GM18909 (cell line): ENCODE data around the gene HAGH.

Experiments used
- ATAC-seq: cut with Tn5 transposase; IDR thresholded peaks from one replicate; pipeline ENCODE4 v1.9.1; 2021; ENCODE audit warnings: mild to moderate bottlenecking; ENCODE audit not compliant: unreplicated experiment, poor library complexity

HAGH gene

DNA sequence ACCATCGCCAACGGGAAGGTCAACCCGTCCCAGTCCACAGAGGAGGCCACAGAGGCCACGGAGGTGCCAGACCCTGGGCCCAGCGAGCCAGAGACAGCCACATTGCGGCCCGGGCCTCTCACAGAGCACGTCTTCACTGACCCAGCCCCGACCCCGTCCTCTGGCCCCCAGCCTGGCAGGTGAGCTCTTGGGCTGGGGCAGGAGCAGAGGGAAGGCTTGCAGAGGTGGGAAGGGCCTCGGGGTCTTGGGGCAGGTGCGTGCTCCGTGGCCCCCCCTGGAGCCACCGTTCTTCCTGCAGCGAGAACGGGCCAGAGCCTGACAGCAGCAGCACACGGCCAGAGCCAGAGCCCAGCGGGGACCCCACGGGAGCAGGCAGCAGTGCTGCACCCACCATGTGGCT is 60.4 kb downstream of the HAGH start:
- no peak for ATAC-seq

DNA sequence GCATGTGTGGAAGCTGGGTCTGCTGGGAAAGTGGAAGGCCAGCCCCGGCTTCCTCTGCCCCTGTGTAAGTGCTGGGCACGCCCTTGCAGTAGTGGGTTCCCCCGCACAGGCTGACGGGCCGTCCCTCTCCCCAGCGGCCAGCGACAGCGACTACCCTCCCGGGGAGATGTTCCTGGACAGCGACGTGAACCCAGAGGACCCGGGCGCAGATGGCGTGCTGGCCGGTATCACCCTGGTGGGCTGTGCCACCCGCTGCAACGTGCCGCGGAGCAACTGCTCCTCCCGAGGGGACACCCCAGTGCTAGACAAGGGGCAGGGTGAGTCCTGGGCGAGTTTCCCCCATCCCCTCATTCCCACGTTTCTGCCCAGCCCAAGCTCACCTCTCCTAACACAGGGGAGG is 60.8 kb downstream of the HAGH start:
- no peak for ATAC-seq

GRCh38 chr16:1764971-1765370 is 61.7 kb downstream of the HAGH start:
- ATAC-seq, result no peak

DNA sequence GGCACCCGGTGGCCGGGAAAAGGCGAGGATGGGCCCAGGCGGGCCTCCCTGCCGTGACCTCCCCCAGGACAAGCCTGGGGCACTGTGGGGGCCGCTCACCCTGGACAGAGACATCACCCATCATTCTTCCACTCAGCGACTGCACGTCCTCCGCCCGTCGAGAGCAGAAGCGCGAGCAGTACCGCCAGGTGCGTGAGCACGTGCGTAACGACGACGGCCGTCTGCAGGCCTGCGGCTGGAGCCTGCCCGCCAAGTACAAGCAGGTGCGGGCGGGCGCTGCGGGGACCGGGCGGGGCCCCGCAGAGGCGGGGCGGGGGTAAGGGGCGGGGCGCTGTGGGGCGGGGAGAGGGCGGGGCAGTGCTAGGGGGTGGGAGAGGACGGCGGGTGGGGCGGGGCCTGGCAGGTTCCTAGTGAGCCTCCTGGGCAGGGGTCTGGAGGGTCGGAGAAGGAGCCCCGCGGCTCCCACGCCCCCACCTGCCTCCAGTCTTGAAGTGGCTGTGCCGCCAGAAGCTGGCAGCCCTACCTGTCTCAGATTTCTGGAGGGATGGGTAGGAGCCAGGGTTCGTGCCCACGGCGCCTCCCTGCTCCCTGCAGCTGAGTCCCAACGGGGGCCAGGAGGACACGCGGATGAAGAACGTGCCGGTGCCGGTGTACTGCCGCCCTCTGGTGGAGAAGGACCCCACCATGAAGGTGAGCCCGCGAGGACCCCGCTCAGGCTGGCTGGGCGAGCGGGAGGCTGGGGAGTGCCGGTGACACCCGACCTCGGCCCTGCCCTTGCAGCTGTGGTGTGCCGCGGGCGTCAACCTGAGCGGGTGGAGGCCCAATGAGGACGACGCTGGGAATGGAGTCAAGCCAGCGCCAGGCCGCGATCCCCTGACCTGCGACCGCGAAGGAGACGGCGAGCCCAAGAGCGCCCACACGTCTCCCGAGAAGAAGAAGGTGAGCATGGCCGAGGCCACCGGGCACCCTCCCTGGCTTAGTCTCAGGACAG is 62.8 kb downstream of the HAGH start:
- ATAC-seq, result no peak

- ATAC-seq, result no peak
These were observed 63.6 kb downstream of the HAGH start for GRCh38 chr16:1762879-1763520.

DNA sequence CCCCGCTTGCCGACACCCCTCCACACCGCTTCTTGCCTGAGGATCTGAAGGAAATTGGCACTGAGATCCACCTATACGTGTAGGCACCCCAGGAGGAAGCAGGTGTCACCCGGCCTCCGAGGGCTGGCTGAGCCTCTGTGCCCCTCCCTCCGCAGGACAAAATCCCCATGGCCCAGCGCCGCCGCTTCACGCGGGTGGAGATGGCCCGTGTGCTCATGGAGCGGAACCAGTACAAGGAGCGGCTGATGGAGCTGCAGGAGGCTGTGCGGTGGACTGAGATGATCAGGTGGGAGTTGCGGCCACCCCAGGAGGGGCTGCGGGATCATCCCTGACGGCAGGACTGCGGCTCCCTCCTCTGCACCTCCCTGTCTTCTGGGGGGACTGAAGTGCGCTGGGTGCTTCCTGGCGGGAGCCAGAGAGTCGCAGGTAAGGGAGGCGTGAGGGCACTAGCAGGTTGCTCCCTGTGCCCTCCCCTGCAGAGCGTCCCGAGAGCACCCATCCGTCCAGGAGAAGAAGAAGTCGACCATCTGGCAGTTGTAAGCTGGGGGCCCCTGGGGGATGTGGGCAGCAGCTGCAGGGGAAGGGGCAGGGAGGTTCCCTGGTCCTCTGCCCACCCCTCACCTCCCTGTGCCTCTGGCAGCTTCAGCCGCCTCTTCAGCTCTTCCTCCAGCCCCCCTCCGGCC is 64.3 kb downstream of the HAGH start:
- no peak for ATAC-seq

DNA sequence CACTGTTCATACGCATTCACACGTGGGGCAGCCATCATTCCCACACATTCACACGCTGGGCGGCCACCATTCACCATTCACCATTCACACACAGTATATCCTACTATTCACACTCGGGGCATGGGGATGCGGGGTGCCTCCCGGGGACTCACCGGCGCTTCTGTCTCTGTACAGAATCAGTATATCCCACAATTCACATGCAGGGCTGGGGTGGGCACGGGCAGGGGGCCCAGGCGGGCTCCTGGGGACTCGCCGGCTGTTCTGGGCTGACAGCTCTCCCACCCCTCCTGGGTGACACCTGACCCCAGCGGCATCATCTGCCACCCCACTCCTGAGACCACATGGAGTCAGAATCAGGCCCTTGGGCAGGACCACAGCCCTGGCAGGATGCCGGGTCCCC is 64.9 kb downstream of the HAGH start:
- ATAC-seq, result no peak

DNA sequence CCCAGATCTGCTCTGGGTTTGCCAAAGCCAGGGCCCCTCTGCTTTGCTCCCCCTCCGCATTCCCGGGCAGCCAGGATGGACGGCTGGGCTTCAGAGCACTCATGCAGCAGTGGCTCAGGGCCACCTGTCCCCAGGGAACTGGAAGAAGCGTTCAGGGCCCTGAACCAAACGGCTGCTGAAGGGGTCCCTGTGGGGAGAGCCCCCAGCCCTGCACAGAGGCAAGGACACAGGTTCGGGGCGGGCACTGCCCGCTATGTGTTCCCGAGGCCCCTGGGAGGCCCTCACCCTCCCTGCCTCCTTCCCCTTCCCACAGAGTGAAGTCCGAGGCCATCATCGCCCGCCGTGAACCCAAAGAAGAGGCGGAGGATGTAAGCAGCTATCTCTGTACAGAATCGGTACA is 65.7 kb downstream of the HAGH start:
- no peak for ATAC-seq

GRCh38 chr16:1759511-1759910 is 67.1 kb downstream of the HAGH start:
- no peak for ATAC-seq

- no peak for ATAC-seq
These were observed 67.7 kb downstream of the HAGH start for GRCh38 chr16:1758923-1759322.

GRCh38 chr16:1757714-1758461 is 68.7 kb downstream of the HAGH start:
- ATAC-seq, result no peak
